ENCODE results near the gene CD48. TPM values are rescaled to one million over a fixed set of nuclear protein-coding genes. Genes with fewer than 3 reads are reported as not detected.

CD48 gene
- total RNA-seq, 2 donors from 2014 or later, result 215 to 220 TPM

Other genes with a start within 250 kb of the CD48 start
- 10 to 100 TPM; 41.6 to 48.8 TPM for gene SLAMF6, start 188.6 kb downstream of the CD48 start, total RNA-seq
- 10 to 100 TPM; 10.2 to 16.0 TPM for gene CD84, start 132.3 kb downstream of the CD48 start, total RNA-seq
- gene SLAMF1, start 64.8 kb downstream of the CD48 start, total RNA-seq, result 100 to 1,000 TPM in 1 of 2 donors, 10 to 100 TPM in 1; 81.4 to 134 TPM
- 10 to 100 TPM; 42.6 to 68.3 TPM for gene SLAMF7, start 27.4 kb upstream of the CD48 start, total RNA-seq
- 10 to 100 TPM in 1 of 2 donors, 1 to 10 TPM in 1; 7.6 to 19.0 TPM for gene LY9, start 84.4 kb upstream of the CD48 start, total RNA-seq
- gene CD244, start 151.1 kb upstream of the CD48 start, total RNA-seq, result 1 to 10 TPM in 1 of 2 donors, under 1 TPM in 1; 0.91 to 1.4 TPM
- not detected for gene ITLN1, start 173.4 kb upstream of the CD48 start, total RNA-seq
- gene ITLN2, start 243.0 kb upstream of the CD48 start, total RNA-seq, result not detected